T-helper 9 cell (primary cell): ENCODE measurements around the gene LRRFIP1.

Experiments
- DNase-seq: peaks from one replicate; pipeline ENCODE4 v3.0.0-alpha.2; 2020

LRRFIP1 gene

GRCh38 chr2:237618449-237618848 lies 8.9 kb upstream of the LRRFIP1 start:
- no peak for DNase-seq

- DNase-seq = no peak
Measured at GRCh38 chr2:237623428-237624403, 3.7 kb upstream of the LRRFIP1 start.

- DNase-seq = no peak
Measured at GRCh38 chr2:237624565-237624964, 2.8 kb upstream of the LRRFIP1 start.

DNA sequence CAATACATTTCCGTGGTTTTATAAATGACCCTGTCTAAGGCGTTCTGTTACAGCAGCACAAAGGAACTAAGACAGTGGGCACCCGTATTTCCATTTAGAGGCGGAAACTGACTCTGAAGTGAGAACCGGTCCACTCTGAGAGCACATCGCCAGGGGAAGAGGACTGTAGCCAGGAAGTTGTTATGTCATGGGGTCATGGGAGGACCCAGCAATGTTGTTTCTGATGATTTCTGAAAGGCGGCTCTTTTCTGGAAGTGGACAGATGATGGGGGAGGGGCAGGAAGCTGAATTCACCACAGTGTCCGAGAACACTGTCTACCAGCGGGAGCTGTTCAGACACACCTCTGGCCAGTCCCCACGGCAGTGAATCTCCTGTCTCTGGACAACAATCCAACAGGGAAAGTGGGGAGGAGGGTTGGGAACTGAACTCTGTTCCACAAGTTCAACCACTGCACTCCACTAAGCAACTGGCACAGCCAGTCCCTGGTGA lies 2.1 kb upstream of the LRRFIP1 start:
- no peak for DNase-seq

- DNase-seq = no peak
Measured at GRCh38 chr2:237625777-237626176, 1.6 kb upstream of the LRRFIP1 start.

- DNase-seq = no peak
Measured at GRCh38 chr2:237626813-237627440, 460 bp upstream of the LRRFIP1 start.

DNA sequence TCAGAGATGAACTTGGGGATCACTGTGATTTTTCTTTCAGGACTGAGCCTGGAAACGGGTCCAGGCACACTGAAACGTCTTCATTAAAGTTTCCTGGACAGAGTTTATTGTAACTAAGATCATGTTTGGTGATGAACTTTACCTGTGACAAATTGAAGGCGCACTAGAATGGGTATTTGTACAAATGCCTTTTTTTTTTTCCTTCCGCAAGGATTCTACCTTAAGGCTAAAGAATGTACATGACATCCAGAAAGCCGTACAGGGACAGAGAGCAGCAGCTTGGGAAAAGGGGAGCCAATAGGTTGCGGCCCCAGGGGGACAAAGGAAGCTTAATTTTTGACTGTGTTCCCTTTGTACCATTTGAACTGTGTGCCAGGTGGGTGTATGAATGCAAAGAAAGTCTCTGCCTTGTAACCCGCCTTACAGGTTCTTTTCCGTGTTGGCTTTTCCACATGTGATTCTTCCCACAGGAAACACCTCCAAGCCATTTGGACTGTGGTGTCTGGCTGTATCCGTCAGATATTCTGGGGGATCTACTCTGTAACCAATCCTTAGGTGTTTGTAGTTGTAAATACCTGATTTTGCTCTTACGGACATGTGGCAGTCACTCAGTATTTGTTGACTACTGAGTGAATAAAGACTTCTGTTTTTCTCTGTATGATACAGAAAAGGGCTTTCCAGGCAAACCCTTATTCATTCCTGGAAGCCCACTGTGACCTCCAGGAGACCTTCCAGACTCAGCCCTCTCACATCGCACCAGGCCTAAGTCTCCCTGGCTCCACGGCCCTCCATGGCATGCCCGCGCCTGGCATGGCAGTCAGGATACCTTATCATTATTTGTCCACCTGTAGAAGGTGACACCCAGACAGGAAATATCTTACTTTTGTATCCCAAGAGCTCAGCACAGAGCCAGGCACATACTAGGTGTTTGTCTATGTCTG lies 1.1 kb downstream of the LRRFIP1 start:
- DNase-seq = no peak

DNA sequence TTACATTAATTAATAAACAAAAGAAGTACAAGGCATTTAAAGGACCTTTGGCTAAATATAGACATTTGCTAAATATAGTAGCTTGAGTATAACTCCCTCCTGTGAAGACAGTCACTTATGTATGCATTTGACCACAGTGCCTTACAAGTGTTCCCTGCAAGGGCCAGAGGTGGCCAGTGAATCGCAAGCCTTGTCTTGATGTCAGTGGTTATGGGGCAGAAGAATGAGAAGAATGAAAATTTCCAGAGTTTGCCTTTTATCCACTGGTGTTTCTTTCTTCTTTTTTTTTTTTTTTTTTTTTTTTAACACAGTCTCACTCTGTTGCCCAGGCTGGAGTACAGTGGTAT lies 1.8 kb downstream of the LRRFIP1 start:
- no peak for DNase-seq

DNA sequence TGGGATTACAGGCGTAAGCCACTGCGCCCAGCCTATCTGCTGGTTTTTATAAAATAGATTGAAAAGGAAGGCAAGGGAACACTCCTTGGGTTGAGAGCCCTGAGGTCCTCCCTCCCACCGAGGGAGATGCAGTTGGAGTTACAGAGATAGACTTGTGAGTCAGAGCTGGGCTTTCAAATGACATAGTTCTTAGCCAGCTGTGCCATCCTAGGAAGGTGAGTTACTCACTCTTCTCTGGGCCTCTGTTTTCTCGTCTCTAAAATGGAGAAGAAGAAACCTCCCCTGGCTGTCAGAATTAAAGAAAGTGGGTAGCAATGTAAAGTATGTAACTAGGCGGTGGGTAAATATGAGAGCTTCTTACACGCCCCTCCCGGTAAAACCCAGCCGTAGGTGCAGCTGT lies 2.4 kb downstream of the LRRFIP1 start:
- no peak for DNase-seq

DNA sequence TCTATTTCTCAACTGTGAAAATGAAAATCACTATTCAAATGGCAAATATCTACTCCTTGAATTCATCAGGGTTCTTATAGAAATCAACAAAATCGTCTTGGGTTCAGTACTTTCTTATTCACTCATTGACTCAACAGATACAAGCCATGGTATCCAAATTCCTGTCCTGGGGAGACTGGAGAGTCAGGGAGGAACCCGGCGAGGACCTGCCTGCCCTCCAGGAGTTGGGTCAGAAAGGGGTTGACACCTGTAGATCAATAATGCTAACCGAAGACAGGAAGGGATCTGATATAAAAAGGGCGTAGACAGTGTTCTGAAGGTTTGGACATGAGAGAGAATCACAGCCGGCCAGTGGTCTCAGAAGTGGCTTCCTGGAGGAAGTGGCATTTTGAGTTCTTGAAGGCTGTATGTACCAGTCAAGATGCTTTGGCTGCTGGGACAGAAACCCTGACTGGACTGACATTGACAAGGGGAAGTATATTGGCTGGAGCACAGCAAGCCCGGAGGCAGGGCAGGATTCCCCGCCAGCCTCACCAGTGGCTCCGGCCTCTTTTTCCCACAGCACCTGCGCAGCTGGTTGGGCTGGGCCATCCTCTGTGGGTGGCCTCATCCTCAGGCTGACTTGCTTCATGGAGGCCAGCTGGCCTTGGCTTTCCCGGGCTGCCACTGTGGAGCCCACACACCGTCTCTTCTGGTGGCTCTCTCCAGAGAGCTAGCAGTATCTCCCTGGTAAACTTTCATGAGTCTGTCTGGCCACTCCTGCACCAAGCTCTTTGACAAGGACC lies 3.0 kb downstream of the LRRFIP1 start:
- no peak for DNase-seq

DNA sequence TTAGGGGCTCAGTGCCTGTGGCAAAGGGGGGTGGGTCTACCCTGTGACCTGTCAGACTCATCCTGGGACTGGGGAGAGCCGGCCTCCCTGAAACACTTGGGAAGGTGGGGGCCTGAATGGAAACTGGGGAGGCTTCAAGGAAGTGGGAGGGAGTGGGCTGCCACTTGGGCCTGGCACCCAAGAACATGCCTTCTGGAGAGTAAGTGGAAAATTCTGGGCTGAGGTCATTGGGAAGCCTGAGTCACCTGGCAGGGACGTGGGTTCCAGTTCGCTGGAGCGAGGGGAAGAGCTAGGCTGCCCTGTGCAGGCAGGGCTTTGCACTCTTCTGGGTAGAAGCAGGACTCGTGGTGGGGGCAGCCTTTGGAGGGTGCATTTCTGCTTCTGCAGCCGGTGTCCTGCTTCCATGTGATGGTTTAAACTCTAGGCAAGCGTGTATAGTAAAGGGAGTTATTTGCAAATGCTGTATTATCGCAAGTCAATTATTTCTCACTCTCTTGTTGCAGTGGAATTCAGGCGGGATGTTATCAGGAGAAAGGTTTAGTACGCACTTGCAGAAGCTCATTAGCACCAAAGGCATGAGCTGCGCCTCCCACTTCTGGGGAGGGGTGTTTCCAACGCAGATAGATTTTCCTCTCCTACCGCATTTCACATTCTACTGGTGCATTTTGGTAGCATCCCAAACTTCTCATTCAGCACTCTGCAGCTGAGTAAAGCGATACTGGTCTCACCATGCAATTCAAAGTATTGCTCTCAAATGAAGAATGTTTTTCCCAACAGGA lies 3.8 kb downstream of the LRRFIP1 start:
- DNase-seq = no peak

DNA sequence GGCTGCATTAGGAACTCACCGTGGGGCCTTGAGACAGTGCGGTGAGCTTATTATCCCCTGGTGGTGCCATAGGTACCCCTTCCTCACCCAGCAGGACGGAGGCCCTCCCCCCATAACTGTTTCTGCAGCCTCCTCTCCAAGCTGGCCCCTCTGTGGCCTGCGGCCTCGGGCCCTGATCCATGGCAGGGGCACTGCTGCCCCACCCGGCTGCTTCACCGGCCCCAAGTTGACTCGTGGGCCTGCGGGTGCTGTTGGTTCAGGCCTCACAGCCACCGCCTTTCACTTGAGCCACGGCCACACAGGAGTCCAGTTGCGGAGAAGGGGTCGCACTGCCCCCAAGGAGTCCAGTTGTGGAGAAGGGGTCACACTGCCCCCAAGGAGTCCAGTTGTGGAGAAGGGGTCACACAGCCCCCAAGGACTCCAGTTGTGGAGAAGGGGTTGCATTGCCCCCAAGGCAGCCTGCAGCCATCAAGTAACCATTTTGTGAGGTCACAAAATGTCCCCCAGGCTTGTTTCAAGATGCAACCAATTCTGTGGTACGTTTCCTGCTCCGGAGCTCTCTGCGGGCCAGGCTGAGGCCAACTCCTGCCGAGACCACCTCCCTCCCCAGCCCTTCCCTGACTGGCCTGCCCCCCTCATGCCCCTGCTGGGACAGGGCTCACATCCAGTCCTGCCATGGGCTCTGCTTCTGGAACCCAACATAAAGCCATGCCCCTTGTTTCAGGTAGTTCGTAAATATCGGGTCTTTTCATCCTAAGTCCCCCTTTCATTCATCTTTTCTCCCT lies 4.6 kb downstream of the LRRFIP1 start:
- no peak for DNase-seq

- no peak for DNase-seq
Measured at GRCh38 chr2:237633061-237633561, 5.7 kb downstream of the LRRFIP1 start.

GRCh38 chr2:237636578-237636977 lies 9.2 kb downstream of the LRRFIP1 start:
- no peak for DNase-seq

GRCh38 chr2:237637429-237638135 lies 10.2 kb downstream of the LRRFIP1 start:
- DNase-seq = no peak

DNA sequence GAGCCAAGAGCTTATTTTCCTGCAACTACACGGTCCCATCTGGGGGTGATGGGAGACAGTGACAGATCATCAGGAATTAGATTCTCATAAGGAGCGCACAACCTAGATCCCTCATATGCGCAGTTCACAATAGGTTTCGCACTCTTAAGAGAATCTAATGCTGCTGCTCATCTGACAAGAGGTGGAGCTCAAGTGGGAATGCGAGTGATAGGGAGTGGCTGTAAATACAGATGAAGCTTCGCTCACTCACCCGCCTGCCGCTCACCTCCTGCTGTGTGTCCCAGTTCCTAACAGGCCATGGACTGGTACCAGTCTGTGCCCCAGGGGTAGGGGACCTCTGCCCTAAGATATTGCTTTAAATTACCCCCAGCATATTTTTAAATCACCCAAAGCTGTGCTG lies 10.8 kb downstream of the LRRFIP1 start:
- no peak for DNase-seq

- no peak for DNase-seq
Measured at GRCh38 chr2:237639052-237639835, 11.9 kb downstream of the LRRFIP1 start.

GRCh38 chr2:237639836-237640220 lies 12.4 kb downstream of the LRRFIP1 start:
- no peak for DNase-seq

GRCh38 chr2:237640493-237640998 lies 13.2 kb downstream of the LRRFIP1 start:
- no peak for DNase-seq
